ENCODE results near the gene CT47B1. TPM values are rescaled to one million over a fixed set of nuclear protein-coding genes. Genes with fewer than 3 reads are reported as not detected.
"Not testable (repeated sequence)": the region's sequence is repeated elsewhere in the genome, so short reads cannot be mapped to it uniquely, and the experiment has no call there.

Gene CT47B1
- not detected for polyA plus RNA-seq (ENCODE audit: insufficient read length in 3 of 3)
- long read RNA-seq, donor 1: 0 reads
- long read RNA-seq, donor 2: 0 reads
- long read RNA-seq, donor 3: 0 reads
- long read RNA-seq, donor 4: 0 reads
- long read RNA-seq, donor 5: 0 reads
- long read RNA-seq, donor 6: 0 reads
- long read RNA-seq, donor 7: 0 reads
- long read RNA-seq, donor 8: 0 reads
- long read RNA-seq, donor 9: 0 reads
- long read RNA-seq, donor 10: 0 reads
- long read RNA-seq, donor 11: 0 reads
- long read RNA-seq, donor 12: 0 reads
- long read RNA-seq, donor 13: 0 reads
- long read RNA-seq, donor 14: 0 reads
- long read RNA-seq, donor 15: 0 reads
- long read RNA-seq, donor 16: 0 reads

DNA sequence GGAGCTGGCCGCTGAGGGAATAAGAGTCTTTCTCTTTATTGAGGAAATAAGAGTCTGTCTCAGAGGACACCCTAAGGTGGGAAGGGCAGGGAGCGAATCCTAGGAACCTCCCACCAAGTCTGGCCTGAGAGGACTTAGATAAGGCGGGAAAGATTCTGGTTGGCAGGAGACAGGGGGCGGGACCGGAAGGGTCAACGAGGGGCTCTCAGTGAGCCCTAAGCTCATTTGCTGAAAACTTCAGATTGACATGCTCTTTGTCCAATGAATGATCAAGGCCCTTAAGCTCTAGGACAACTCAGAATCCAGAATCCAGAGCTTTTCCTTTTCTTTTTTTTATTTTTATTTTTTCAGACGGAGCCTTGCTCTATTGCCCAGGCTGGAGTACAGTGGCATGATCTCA, at the start of gene CT47B1:
TSS of gene CT47B1 (minus strand) at position 101 of the 400 bp plus-strand sequence. CDS start 196 bp downstream, outside the sequence.
- not testable (repeated sequence) for DNase-seq

DNA sequence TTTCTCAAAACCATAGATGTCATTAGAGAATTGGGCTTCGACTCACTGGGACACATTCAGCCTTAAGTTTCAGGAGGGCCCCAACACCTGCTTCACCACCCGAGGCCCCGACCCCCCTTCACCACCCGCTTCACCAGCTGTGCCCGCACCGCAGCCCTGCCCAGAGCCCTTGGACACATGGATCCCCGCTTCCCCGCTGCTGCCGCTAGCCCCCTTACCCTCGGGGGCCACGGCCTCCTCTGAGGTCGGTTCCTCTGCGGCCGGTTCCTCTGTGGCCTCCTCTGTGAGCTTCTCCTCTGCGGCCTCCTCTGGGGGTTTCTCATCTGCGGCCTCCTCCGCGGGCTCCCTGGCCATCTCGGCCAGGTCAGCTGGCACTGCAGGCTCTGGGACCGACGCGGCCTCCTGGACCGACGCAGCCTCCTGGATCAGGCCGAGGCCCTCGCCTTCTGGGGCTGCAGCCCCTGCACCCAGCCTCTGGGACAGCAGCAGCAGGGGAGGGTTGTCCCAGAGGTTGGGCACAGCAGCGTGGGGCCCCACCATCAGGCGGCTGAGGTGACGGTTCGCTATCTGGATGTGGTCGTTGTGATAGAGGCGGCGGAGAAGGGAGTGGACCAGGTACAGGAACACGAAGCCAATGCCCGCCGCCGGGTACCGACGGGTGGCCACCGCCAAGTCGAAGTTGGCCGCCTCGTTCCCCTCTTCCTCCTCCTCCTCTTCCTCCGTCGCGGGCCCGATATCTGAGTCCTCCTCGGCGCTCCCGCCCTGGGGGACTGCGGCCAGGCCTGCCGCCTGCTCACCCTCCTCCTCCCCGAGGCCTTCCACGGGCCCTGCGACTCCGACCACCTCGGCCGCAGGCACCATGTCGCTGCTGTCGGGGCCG, 748 bp downstream of the CT47B1 start:
- no peak for DNase-seq

DNA sequence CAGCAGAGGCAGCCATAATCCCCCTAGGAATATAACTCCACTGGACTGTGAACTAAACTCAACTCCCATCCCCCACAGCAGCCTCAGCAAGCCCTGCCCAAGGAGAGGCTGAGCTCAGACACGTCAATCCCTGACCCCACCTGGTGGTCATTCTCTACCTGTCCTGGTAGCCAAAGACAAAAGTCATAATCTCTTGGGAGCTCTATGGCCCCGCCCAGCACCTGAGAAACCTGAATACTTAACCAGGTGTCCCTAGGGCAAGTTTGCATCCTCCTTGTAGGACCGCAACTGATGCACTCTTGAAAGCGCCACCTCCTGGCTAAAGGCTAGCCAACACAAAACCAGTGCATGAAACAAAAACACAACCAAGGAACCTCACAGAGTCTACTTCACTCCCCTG, 18.4 kb downstream of the CT47B1 start:
- DNase-seq: no peak

GRCh38 chrX:120840827-120841226, 34.8 kb downstream of the CT47B1 start:
- no peak for DNase-seq

GRCh38 chrX:120839491-120839890, 36.2 kb downstream of the CT47B1 start:
- DNase-seq: no peak

DNA sequence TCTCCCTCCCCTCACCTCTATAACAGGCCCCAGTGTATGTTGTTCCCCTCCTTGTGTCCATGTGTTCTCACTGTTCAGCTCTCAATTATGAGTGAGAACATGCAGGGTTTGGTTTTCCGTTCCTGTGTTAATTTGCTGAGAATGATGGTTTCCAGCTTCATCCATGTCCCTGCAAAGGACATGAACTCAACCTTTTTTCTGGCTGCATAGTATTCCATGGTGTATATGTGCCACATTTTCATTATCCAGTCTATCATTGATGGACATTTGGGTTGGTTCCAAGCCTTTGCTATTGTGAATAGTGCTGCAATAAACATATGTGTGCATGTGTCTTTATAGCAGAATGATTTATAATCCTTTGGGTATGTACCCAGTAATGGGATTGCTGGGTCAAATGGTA, 48.5 kb downstream of the CT47B1 start:
- not testable (repeated sequence) for DNase-seq

GRCh38 chrX:120825146-120825545, 50.5 kb downstream of the CT47B1 start:
- no peak for DNase-seq

GRCh38 chrX:120824021-120824420, 51.6 kb downstream of the CT47B1 start:
- DNase-seq: no peak

DNA sequence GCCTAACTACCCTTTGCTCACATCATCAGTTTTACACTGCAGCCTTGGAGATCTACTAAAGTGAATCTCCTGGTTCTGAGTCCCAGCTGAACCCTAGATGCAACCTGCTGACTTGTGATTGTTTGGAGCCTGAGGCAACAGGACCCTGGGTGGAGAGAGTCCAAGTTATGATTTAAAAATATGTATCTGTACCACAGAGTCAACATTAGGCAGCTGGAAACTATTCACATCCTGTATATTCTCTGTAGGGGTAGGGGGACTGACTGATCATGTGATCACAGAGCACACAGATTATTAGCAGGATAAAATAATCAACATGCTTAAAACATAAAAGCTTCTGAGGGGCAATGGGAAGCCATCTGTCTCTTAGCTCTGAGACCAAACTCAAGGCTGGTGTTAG, 52.1 kb downstream of the CT47B1 start:
- DNase-seq: no peak

Other genes with a start within 250 kb of the CT47B1 start
- 10 to 100 TPM; 27.5 to 30.4 (median 29.3) TPM for gene C1GALT1C1, start 245.8 kb downstream of the CT47B1 start, polyA plus RNA-seq (ENCODE audit: insufficient read length in 3 of 3)
- not detected for gene CT47A11, start 61.3 kb upstream of the CT47B1 start, polyA plus RNA-seq (ENCODE audit: insufficient read length in 3 of 3)
- not detected for gene CT47A10, start 66.2 kb upstream of the CT47B1 start, polyA plus RNA-seq (ENCODE audit: insufficient read length in 3 of 3)
- gene CT47A9, start 71.0 kb upstream of the CT47B1 start, polyA plus RNA-seq (ENCODE audit: insufficient read length in 3 of 3): not detected
- gene CT47A8, start 75.9 kb upstream of the CT47B1 start, polyA plus RNA-seq (ENCODE audit: insufficient read length in 3 of 3): not detected
- not detected for gene CT47A7, start 80.7 kb upstream of the CT47B1 start, polyA plus RNA-seq (ENCODE audit: insufficient read length in 3 of 3)
- not detected for gene CT47A6, start 85.6 kb upstream of the CT47B1 start, polyA plus RNA-seq (ENCODE audit: insufficient read length in 3 of 3)
- not detected for gene CT47A5, start 90.5 kb upstream of the CT47B1 start, polyA plus RNA-seq (ENCODE audit: insufficient read length in 3 of 3)
- not detected for gene CT47A4, start 95.3 kb upstream of the CT47B1 start, polyA plus RNA-seq (ENCODE audit: insufficient read length in 3 of 3)
- not detected for gene CT47A3, start 100.2 kb upstream of the CT47B1 start, polyA plus RNA-seq (ENCODE audit: insufficient read length in 3 of 3)
- gene CT47A2, start 105.1 kb upstream of the CT47B1 start, polyA plus RNA-seq (ENCODE audit: insufficient read length in 3 of 3): not detected
- not detected for gene CT47A1, start 109.9 kb upstream of the CT47B1 start, polyA plus RNA-seq (ENCODE audit: insufficient read length in 3 of 3)
- 1 to 10 TPM; 4.2 to 6.4 (median 6.1) TPM for gene GLUD2, start 171.7 kb upstream of the CT47B1 start, polyA plus RNA-seq (ENCODE audit: insufficient read length in 3 of 3)